ENCODE data around the gene SPATA24.
A peak's percentile ranks its signal among the peaks of the same experiment; 100 is the strongest.
"Not testable (repeated sequence)": the region's sequence is repeated elsewhere in the genome, so short reads cannot be mapped to it uniquely, and the experiment has no call there.

The SPATA24 gene

DNA sequence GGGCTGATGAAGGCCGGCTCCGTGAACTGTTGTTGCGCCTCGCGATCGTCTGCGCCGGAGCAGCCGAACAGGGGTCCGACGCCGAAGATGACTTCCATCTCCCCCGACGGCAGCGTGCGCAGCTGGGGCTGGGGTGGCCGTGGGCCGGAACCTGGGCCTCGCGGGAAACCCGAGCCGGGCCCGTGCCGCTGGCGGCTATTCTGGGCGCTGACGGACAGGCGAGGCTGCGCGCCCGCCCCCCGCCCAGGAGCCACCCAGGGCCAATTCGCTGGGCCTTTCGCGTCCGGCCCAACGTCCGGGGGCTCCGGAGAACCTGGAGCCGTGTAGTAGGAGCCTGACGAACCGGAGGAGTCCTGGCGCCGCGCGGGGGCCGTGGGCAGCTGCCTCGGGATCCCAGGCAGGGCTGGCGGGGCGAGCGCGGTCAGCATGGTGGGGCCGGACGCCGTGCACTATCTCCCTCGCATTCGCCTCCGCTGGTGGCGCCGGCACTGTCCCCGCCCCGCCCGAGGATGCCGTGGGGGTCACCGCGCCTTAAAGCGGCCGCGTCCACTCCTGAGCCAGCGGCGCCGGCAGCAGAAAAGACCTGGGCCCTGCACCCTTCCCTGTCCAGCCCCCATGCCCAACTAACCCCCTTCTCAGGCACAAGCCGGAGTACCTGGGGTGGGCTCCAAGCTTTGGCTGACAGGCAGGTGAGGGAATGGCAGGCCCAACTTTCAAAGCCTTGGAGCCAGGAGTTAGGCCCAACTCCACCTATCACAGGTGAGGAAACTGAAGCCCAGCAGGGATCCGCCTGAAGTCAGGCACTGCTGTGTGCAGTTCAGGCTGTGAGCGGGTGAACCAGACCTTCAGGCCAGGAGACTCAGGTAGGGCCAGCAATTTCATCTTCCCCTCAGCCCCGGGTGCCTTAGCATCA, 9.0 kb downstream of the SPATA24 start, which contains the start of gene PROB1:
PROB1 (minus strand) TSS at position 451 of the 913 bp plus-strand sequence; CDS start at position 428, 23 bp downstream.
- no peak for DNase-seq (ENCODE audit: low spot score)

- DNase-seq (ENCODE audit: low spot score), result no peak
Measured at GRCh38 chr5:139394123-139394653, 9.7 kb downstream of the SPATA24 start.

DNA sequence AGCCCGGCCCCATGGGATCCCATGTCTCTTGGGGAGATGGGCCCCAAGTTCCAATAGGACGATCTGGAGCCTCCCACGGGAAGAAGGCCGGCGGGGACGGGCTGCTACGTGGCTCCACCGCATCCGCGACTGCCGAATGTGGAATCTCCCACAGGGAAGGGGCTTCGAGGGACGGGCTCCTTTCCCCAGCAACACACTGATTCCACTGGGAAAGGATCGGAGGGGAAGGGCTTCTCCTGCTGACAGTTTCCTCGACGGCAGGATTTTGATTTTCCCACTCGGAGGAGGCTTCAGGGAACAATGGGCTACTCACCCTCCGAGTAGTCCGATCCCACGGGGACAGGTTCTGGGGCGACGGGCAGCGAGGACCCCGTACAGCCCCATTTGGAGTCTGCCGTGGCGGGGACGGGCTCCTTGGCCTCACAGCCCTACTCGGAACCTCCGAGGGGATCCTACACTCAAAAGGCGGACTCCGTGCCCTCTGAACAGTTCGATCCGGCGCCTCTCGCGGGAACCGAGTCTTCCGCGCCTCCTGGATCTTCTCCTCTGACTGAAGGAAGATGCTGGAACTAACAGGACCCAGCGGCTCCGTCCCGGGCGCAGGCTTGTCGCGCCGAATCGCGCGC, 10.3 kb downstream of the SPATA24 start:
- DNase-seq (ENCODE audit: low spot score), result no peak

- peak; percentile 64 for DNase-seq (ENCODE audit: low spot score)
Measured at GRCh38 chr5:139392678-139393496, 11.0 kb downstream of the SPATA24 start.

DNA sequence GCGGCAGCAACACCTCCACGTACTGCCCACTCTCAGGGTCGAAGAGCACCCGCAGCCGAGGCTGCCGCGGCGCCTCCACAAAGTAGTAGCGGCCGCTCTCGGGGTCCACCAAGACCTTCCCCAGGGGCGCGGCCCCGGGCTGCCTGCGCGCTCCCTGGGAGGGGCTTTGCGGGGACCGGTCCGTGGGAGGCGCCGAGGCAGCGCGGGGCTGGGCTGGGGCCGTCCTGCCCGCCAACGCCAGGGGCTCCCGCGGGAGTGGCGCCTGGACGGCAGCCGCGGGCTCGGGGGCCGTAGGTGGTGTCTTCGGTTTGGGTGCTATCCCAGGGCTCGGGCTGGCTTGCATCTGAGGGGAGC, 11.6 kb downstream of the SPATA24 start:
- peak; percentile 19 for DNase-seq (ENCODE audit: low spot score)

DNA sequence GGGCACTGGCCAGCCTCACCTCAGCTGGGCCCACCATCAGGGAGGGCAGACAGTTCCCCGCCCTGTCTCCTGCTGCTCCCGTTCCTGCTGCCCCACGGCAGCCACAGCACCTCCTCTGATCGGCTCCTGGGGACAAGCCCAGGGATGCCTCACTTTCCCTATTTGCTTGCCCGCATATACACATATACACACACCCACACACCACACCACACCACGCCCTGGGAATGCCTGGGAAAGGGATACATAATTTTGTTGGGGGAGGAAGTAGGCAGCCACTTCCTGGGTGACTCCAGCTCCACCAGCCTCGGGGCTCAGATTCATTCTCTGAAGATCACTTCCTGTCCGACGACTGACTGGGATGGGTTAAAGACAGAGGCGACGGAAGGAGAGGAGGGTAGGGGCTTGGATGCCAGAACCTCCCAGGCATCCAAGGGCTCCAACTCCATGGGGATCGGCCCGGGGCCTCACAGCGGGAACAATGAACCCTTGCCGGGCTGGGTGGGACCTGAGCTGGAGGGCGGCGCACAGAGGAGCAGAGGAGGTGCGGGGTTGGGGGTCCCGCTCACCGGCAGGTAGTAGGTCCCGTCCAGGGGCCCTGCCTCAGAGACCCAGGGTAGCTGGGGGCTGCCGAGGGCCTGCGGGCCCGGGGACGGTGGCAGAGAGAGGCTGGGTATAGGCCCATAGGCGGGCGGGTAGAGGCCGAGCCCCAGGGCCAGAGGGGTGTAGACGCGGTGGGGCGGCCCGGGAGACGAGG, 12.1 kb downstream of the SPATA24 start:
- peak; percentile 68 for DNase-seq (ENCODE audit: low spot score)

- no peak for DNase-seq (ENCODE audit: low spot score)
Measured at GRCh38 chr5:139390639-139391569, 13.0 kb downstream of the SPATA24 start.

- DNase-seq (ENCODE audit: low spot score), result no peak
Measured at GRCh38 chr5:139389701-139390638, 13.9 kb downstream of the SPATA24 start, which contains the start of gene MZB1. Gene MZB1 (minus strand): TSS chr5:139389913. CDS start chr5:139389856, 57 bp downstream.

DNA sequence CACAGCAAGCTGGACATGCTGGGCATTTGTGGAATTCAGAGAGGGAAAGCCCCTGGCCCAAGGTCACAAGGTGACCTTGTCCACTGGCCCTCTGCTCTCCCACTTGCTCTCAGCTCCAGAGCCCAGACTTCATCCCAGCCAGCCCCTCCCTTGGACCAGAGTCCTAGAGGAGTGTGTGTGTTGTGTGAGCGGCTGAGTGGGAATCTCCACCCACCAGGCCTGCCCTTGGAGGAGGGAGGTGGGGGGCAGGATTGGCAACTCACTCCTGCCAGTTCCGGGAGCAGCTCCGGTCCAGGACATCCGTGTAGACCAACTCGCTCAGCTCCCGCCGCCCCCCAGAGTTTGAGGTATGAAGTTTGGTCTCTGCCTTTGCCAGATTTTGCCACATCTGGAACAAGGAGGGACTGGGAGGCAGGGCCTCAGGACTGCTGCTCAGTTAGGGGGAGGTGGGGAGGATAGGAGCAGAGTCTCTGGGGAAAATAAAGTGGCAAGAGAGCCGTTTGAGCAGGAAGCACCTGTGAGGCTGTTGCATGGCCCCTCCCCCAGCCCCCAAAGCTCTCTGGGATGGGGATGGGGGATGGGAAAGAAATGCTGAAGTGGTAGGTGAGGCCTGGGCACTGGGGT, 15.6 kb downstream of the SPATA24 start:
- DNase-seq (ENCODE audit: low spot score), result no peak

- DNase-seq (ENCODE audit: low spot score), result no peak
Measured at GRCh38 chr5:139387611-139388197, 16.2 kb downstream of the SPATA24 start.

GRCh38 chr5:139386956-139387355, 16.9 kb downstream of the SPATA24 start:
- DNase-seq (ENCODE audit: low spot score), result not testable (repeated sequence)

- DNase-seq (ENCODE audit: low spot score), result no peak
Measured at GRCh38 chr5:139386050-139386438, 17.8 kb downstream of the SPATA24 start.

DNA sequence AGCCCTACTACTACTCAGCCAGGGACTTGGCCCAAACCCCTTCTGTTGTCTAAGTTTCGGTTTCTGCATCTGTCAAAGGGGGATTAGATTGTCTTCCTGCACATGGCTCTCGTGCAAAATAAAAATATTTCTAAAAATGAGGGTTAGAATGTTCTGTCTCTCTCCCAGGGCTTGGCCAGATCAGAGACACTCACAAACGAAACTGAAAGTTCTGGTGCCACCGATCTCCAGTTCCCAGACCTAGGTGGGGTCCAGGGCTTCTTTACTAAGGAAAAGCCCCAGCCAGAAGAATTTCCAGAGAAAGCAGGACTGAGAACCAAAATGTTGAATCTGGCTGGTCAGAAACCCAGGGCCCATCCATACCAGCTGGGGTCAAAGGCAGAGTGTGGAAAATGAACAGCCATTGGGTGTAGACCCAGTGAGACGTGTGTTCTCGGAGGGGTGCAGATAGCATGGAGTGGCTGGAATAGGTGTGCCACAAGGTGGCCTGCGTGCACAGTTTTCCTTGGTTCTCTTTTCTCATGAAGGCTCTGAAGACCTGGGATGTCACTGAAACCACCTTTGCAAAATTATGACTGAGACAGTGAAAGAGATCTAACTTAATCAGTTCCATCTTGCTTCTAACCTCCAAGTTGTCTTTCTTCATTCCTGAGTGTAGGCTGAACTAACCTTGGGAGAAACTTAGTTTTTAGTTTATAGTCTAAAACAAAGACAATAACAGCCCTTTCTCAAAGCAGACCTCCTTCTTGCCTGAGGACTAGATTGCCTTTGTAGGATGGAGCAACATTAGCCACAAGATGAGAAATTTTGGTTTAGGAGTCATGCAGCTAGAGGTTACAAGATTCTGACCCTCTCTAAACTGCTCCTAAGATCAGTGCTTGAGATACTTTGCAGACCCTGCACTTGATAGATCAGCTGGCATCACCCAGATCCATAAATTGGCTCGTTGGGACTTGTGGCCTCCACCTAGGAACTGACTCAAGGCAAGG, 18.5 kb downstream of the SPATA24 start:
- peak; percentile 63 for DNase-seq (ENCODE audit: low spot score)

DNA sequence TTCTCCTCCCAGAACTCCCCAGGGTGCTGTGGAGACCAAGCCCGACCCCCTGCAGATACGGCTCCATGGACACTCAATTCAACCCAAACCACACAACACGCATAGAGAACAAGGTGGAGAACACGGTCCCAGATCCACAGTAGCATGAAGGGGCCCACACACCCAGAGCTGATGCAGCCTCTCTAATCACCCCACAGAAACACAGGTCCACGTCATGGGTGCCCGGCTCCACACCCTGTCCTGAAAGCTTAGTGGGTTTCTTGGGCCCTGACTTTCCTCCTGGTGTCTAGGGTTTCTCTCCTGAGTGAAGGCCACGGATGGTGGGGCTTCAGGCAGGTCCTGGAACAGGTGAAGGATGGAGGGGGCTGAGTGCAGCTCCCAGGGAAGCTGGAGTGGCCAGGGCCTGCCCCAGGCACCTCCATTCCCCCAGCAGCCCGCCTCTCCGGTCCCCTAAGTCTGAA, 19.3 kb downstream of the SPATA24 start:
- DNase-seq (ENCODE audit: low spot score), result no peak

- DNase-seq (ENCODE audit: low spot score), result no peak
Measured at GRCh38 chr5:139383993-139384590, 19.8 kb downstream of the SPATA24 start.

- peak; percentile 39 for DNase-seq (ENCODE audit: low spot score)
Measured at GRCh38 chr5:139383275-139383992, 20.5 kb downstream of the SPATA24 start, which contains the start of gene SLC23A1. Gene SLC23A1 (minus strand): TSS chr5:139383297. CDS start chr5:139383253, 44 bp downstream.

Data from LoVo (cell line).